HG02840 (cell line): ENCODE data around the gene ARHGEF7.
"Not testable (repeated sequence)": the region's sequence is repeated elsewhere in the genome, so short reads cannot be mapped to it uniquely, and the experiment has no call there.

ENCODE experiments used
- ATAC-seq: cut with Tn5 transposase; IDR thresholded peaks from one replicate; pipeline ENCODE4 v1.9.1; 2021; ENCODE audit warnings: mild to moderate bottlenecking, moderate library complexity, moderate number of reproducible peaks; ENCODE audit not compliant: unreplicated experiment, low FRiP score

The ARHGEF7 gene

GRCh38 chr13:111245576-111246384, 130.7 kb downstream of the ARHGEF7 start:
- no peak for ATAC-seq

- ATAC-seq: no peak
Observed at GRCh38 chr13:111247552-111247951, 132.4 kb downstream of the ARHGEF7 start.

- no peak for ATAC-seq
Observed at GRCh38 chr13:111248822-111249221, 133.7 kb downstream of the ARHGEF7 start.

- no peak for ATAC-seq
Observed at GRCh38 chr13:111249637-111250360, 134.7 kb downstream of the ARHGEF7 start.

GRCh38 chr13:111251646-111252445, 136.7 kb downstream of the ARHGEF7 start:
- ATAC-seq: no peak

GRCh38 chr13:111252446-111253364, 137.6 kb downstream of the ARHGEF7 start:
- ATAC-seq: no peak

GRCh38 chr13:111253365-111253872, 138.3 kb downstream of the ARHGEF7 start:
- no peak for ATAC-seq

GRCh38 chr13:111255228-111255790, 140.2 kb downstream of the ARHGEF7 start:
- no peak for ATAC-seq

GRCh38 chr13:111256458-111256857, 141.3 kb downstream of the ARHGEF7 start:
- no peak for ATAC-seq

- ATAC-seq: no peak
Observed at GRCh38 chr13:111256946-111257345, 141.8 kb downstream of the ARHGEF7 start.

- not testable (repeated sequence) for ATAC-seq
Observed at GRCh38 chr13:111257899-111258298, 142.8 kb downstream of the ARHGEF7 start.

GRCh38 chr13:111258637-111259036, 143.5 kb downstream of the ARHGEF7 start:
- ATAC-seq: no peak

- no peak for ATAC-seq
Observed at GRCh38 chr13:111259058-111259457, 143.9 kb downstream of the ARHGEF7 start.

- ATAC-seq: no peak
Observed at GRCh38 chr13:111261326-111261725, 146.2 kb downstream of the ARHGEF7 start.

GRCh38 chr13:111262281-111262680, 147.2 kb downstream of the ARHGEF7 start:
- no peak for ATAC-seq

- no peak for ATAC-seq
Observed at GRCh38 chr13:111262715-111263114, 147.6 kb downstream of the ARHGEF7 start.

- no peak for ATAC-seq
Observed at GRCh38 chr13:111263566-111263965, 148.5 kb downstream of the ARHGEF7 start.

GRCh38 chr13:111265006-111265700, 150.0 kb downstream of the ARHGEF7 start:
- no peak for ATAC-seq

- ATAC-seq: no peak
Observed at GRCh38 chr13:111265701-111266035, 150.6 kb downstream of the ARHGEF7 start.
